ENCODE results near the gene SBNO2. TPM values are rescaled to one million over a fixed set of nuclear protein-coding genes. Genes with fewer than 3 reads are reported as not detected.

The SBNO2 gene
- total RNA-seq, 1 experiment from 2014 or later, result 46.3 TPM

- no peak overlapping the region for H3K4ac ChIP-seq (ENCODE audit: low read depth, low read length)
- peaks cover 27 to 36% (median 35%) of the 10 kb centered on the region in 3 experiments for H3K36me3 Mint-ChIP-seq (ENCODE audit: insufficient read depth in 1 of 3, low read depth in 3 of 3)
- H4K20me1 ChIP-seq (ENCODE audit: control insufficient read depth, insufficient read depth, insufficient read length), result no peaks in the 10 kb centered on the region
- no peaks in the 10 kb centered on the region for H3K4me1 ChIP-seq (ENCODE audit: insufficient read depth, low read length)
- H3K4me2 ChIP-seq (ENCODE audit: insufficient read depth, insufficient read length, low read length), result no peak overlapping the region
- TF ChIP-seq CTCF (conservative IDR thresholded peaks at IDR 0.05), result no peak
- no peak overlapping the region for H4K5ac ChIP-seq (ENCODE audit: insufficient read length, low read depth, low read length)
- H3T11ph ChIP-seq (ENCODE audit: low read length), result no peak overlapping the region
- no peak overlapping the region for H2AK5ac ChIP-seq (ENCODE audit: insufficient read length, low read length)
- no peak overlapping the region for H3K4me3 Mint-ChIP-seq
- no peak overlapping the region for H2BK20ac ChIP-seq (ENCODE audit: low read depth, low read length, poor library complexity, severe bottlenecking)
- no CpG with 5 or more reads among the region's 1 CpG for WGBS (ENCODE audit: extremely low coverage, insufficient read length, low lambda C conversion rate)
- H2BK15ac ChIP-seq (ENCODE audit: low read depth, low read length), result no peak overlapping the region
- H2BK120ac ChIP-seq (ENCODE audit: low read depth, low read length, poor library complexity, severe bottlenecking), result no peak overlapping the region
- no peak overlapping the region for H3K14ac ChIP-seq (ENCODE audit: insufficient read depth, low read length)
- no peak overlapping the region for H3K56ac ChIP-seq (ENCODE audit: insufficient read length, low read depth, low read length)
- peaks cover 0 to 4% of the 10 kb centered on the region in 2 experiments; a peak in 2 of 5 replicates for H3K9me3 Mint-ChIP-seq
- no peaks in the 10 kb centered on the region for H3K9me3 ChIP-seq (ENCODE audit: control insufficient read depth, low read depth, low read length)
- no peaks in the 10 kb centered on the region for H3K27me3 ChIP-seq (ENCODE audit: insufficient read depth, low read length)
- no peak overlapping the region for H3K9ac ChIP-seq (ENCODE audit: extremely low read depth, insufficient read length, low read length)
- H3K79me2 ChIP-seq (ENCODE audit: insufficient read depth, low read length), result no peaks in the 10 kb centered on the region
- no peak overlapping the region for H4K8ac ChIP-seq (replicated peaks; ENCODE audit: insufficient read length, low read depth, low read length)
- H2BK5ac ChIP-seq (ENCODE audit: insufficient read length, low read length), result no peak overlapping the region
- no peak for DNase-seq
- H4K91ac ChIP-seq (ENCODE audit: insufficient read length, low read depth, low read length), result no peak overlapping the region
- peak overlapping the region; percentile 7 to 78 (median 46); a peak in 5 of 7 replicates for H3K27ac Mint-ChIP-seq
- no peak overlapping the region for H3K18ac ChIP-seq (ENCODE audit: insufficient read length, low read depth, low read length)
- no peak overlapping the region for H2AFZ ChIP-seq (ENCODE audit: low read length)
- H3K23ac ChIP-seq (ENCODE audit: insufficient read length, low read depth, low read length), result no peak overlapping the region
- peaks cover 0 to 18% of the 10 kb centered on the region in 2 experiments; a peak in 2 of 4 replicates for H3K4me1 Mint-ChIP-seq
- H3K27ac ChIP-seq (ENCODE audit: insufficient read length, low read depth, low read length), result no peak overlapping the region
- H3K23me2 ChIP-seq (ENCODE audit: insufficient read length, low read depth, low read length, poor library complexity, severe bottlenecking), result no peaks in the 10 kb centered on the region
- no peaks in the 10 kb centered on the region for H3K79me1 ChIP-seq (ENCODE audit: insufficient read depth, low read depth, low read length, poor library complexity, severe bottlenecking)
- H2BK12ac ChIP-seq (ENCODE audit: insufficient read length, low read depth, low read length), result no peak overlapping the region
- H3K27me3 Mint-ChIP-seq (ENCODE audit: low read depth), result no peaks in the 10 kb centered on the region
Observed at GRCh38 chr19:1144741-1145140, 29.3 kb downstream of the SBNO2 start.
